HL-60 (cell line): ENCODE data around the gene ATAD3C.
"Not testable (repeated sequence)": the region's sequence is repeated elsewhere in the genome, so short reads cannot be mapped to it uniquely, and the experiment has no call there.

Source experiments
- DNase-seq, 2 experiments: peaks; one replicate each; pipeline ENCODE4 v3.0.0-alpha.2; 2010 to 2020; ENCODE audit warnings: low read depth in 1 of 2, low spot score in 1 of 2
- H3K27ac ChIP-seq: fragments of 250-450 bp; sonication (Bioruptor Pico); replicated peaks from 2 replicates; pipeline ENCODE4 v1.5.1; 2020; ENCODE audit warnings: mild to moderate bottlenecking, moderate library complexity
- H3K27me3 ChIP-seq: fragments of 250-450 bp; sonication (Bioruptor Pico); 2 replicates; pipeline ENCODE4 v1.5.1; 2021; ENCODE audit warnings: mild to moderate bottlenecking, moderate library complexity; ENCODE audit not compliant: insufficient read depth, poor library complexity, severe bottlenecking
- H3K4me3 ChIP-seq: replicated peaks from 2 replicates; pipeline ENCODE4 v1.5.1; 2011; ENCODE audit warnings: mild to moderate bottlenecking, control low read depth, low read length; ENCODE audit not compliant: insufficient read depth
- GABPA ChIP-seq: IDR thresholded peaks from 2 replicates; pipeline ENCODE4 v1.6.1; 2012; ENCODE audit warnings: low read depth
- POLR2AphosphoS5 ChIP-seq: IDR thresholded peaks from 2 replicates; pipeline ENCODE4 v1.6.1; 2012; ENCODE audit warnings: low read depth
- SPI1 ChIP-seq: IDR thresholded peaks from 2 replicates; pipeline ENCODE4 v1.6.1; 2012; ENCODE audit warnings: low read depth, mild to moderate bottlenecking, borderline replicate concordance
- TF ChIP-seq, protein P1 (sequence below): IDR thresholded peaks from one replicate; pipeline ENCODE4 v1.5.1; 2011; ENCODE audit warnings: low read length, control low read depth, inconsistent platforms; ENCODE audit not compliant: insufficient read depth
- TF ChIP-seq, protein P2 (sequence below): IDR thresholded peaks from 2 replicates; pipeline ENCODE4 v1.6.1; 2012; ENCODE audit warnings: low read depth; ENCODE audit not compliant: insufficient replicate concordance

ATAD3C gene

DNA sequence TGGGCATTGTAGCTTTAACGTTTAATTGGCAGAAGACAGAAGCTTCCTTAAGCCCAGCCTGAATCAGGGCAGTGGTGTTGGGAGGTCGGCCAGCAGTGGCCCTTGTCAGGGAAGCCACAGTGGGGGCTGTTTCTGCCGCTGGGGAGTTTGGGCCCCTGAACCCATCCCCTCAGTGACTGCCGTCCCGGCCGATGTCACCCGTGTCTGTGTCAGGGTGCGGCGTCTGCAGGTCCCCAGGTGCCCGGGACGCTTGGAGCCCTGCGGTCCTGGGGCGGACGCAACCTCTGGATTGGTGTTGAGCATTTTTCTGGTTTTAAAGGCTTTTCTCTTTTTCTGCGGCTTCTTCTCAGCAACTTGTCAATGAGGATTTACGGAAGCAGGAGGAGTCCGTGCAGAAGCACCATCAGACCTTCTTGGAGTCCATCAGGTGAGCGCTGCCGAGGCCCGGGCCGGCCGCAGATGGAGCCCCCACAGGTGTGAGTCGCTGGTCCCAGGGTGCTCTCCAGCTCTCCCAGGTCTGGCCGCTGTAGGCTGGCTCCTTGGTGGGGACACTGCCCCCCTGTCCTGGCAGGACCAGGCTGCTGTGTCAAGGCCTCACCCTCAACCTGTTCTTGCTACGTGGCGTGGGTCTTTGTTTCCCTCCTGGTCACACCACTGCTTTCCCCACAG, 2.3 kb downstream of the ATAD3C start:
- no peak overlapping the region for H3K4me3 ChIP-seq
- TF ChIP-seq, protein P1, sequence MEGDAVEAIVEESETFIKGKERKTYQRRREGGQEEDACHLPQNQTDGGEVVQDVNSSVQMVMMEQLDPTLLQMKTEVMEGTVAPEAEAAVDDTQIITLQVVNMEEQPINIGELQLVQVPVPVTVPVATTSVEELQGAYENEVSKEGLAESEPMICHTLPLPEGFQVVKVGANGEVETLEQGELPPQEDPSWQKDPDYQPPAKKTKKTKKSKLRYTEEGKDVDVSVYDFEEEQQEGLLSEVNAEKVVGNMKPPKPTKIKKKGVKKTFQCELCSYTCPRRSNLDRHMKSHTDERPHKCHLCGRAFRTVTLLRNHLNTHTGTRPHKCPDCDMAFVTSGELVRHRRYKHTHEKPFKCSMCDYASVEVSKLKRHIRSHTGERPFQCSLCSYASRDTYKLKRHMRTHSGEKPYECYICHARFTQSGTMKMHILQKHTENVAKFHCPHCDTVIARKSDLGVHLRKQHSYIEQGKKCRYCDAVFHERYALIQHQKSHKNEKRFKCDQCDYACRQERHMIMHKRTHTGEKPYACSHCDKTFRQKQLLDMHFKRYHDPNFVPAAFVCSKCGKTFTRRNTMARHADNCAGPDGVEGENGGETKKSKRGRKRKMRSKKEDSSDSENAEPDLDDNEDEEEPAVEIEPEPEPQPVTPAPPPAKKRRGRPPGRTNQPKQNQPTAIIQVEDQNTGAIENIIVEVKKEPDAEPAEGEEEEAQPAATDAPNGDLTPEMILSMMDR, result no peak
- TF ChIP-seq GABPA (no peak), POLR2AphosphoS5 (no peak), SPI1 (no peak)
- TF ChIP-seq, protein P2, sequence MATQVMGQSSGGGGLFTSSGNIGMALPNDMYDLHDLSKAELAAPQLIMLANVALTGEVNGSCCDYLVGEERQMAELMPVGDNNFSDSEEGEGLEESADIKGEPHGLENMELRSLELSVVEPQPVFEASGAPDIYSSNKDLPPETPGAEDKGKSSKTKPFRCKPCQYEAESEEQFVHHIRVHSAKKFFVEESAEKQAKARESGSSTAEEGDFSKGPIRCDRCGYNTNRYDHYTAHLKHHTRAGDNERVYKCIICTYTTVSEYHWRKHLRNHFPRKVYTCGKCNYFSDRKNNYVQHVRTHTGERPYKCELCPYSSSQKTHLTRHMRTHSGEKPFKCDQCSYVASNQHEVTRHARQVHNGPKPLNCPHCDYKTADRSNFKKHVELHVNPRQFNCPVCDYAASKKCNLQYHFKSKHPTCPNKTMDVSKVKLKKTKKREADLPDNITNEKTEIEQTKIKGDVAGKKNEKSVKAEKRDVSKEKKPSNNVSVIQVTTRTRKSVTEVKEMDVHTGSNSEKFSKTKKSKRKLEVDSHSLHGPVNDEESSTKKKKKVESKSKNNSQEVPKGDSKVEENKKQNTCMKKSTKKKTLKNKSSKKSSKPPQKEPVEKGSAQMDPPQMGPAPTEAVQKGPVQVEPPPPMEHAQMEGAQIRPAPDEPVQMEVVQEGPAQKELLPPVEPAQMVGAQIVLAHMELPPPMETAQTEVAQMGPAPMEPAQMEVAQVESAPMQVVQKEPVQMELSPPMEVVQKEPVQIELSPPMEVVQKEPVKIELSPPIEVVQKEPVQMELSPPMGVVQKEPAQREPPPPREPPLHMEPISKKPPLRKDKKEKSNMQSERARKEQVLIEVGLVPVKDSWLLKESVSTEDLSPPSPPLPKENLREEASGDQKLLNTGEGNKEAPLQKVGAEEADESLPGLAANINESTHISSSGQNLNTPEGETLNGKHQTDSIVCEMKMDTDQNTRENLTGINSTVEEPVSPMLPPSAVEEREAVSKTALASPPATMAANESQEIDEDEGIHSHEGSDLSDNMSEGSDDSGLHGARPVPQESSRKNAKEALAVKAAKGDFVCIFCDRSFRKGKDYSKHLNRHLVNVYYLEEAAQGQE, result no peak
- no peak for DNase-seq
- H3K27me3 ChIP-seq, result no peaks in the 10 kb centered on the region
- no peak overlapping the region for H3K27ac ChIP-seq

DNA sequence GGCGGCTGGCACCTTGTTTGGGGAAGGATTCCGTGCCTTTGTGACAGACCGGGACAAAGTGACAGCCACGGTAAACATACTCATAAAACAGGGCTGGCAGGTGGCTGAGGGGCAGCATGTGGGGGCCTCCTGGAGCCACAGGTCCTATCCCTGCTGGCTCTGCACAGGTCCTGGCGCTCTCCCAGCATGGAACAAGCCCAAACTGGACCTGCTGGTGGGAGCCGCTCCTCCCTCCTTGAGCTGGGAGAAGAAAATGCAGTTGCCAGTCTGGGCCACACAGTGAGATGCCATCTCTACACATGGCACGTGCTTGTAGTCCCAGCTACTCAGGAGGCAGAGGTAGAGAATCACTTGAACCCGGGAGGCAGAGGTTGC, 2.9 kb downstream of the ATAD3C start:
- not testable (repeated sequence) for H3K27ac ChIP-seq, DNase-seq, H3K27me3 ChIP-seq, H3K4me3 ChIP-seq

DNA sequence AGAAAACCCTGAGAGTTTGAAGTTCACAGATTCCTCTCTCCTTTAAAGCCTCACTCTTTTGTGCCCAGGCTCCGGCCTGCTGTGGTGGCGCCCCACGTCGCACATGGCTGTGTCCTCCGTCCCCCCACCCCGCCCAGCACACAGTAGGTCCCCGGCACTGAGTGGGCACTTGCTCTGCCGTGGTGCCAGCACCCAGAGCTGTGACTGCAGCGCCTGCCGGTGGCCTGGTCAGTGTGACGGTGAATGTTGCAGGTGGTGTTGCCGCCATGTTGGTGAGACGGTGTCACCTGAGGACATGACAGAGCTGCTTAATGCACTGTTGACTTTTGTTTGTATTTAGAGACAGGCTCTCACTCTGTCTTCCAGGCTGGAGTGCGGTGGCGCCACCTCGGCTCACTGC, 3.4 kb downstream of the ATAD3C start:
- DNase-seq, result no peak
- no peak overlapping the region for H3K4me3 ChIP-seq
- H3K27ac ChIP-seq, result no peak overlapping the region
- no peak for TF ChIP-seq POLR2AphosphoS5
- TF ChIP-seq, protein P2, result no peak
- TF ChIP-seq GABPA, result no peak
- TF ChIP-seq, protein P1, result no peak
- TF ChIP-seq SPI1, result no peak
- H3K27me3 ChIP-seq, result no peaks in the 10 kb centered on the region

DNA sequence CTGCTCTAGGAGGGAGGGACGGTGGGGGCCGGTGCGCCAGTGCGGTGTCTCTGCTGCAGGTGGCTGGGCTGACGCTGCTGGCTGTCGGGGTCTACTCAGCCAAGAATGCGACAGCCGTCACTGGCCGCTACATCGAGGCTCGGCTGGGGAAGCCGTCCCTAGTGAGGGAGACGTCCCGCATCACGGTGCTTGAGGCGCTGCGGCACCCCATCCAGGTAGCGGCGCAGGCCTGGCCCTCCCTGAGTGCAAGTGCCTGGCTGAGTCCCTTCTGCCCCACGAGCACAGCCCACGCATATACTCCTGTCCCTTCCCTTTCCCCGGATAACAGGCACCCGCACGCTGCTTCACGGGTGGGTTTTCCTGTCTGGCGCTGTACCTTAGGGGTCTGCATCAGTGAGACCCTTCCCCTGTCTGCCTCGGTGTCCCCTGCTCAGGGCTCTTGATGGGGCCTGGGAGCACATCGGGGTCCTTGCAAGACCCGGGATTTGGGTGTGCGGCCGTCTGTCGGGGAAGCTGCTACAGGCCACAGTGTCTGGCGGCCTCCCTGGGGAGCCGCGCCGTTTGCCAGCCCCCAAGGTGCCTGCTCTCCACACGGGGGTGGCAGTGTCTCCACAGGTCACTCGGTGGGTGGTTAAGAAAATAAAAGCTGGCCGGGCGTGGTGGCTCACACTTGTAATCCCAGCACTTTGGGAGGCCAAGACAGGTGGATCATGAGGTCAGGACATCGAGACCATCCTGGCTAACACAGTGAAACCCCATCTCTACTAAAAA, 5.0 kb downstream of the ATAD3C start:
- not testable (repeated sequence) for DNase-seq, H3K27ac ChIP-seq, H3K27me3 ChIP-seq, H3K4me3 ChIP-seq

DNA sequence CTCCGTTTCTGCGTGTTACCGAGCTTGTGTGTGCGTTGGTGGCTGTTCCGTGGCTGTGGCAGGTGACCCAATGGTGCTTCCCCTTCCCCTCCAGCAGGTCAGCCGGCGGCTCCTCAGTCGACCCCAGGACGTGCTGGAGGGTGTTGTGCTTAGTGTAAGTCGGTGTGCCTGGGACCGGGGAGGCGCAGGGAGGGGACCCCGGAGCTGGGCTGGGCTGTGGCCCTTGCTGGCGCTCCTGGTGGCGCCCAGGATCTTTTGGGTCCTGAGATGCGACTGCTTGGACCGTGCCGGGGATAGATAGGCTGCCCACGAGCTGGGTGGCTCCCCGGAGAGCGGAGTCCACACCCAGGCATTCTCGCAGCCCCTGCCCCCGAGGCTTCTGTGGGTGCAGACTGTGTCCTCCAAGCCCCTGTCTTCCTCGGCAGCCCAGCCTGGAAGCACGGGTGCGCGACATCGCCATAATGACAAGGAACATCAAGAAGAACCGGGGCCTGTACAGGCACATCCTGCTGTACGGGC, 5.9 kb downstream of the ATAD3C start:
- TF ChIP-seq GABPA, result no peak
- TF ChIP-seq, protein P1, result no peak
- TF ChIP-seq, protein P2, result no peak
- TF ChIP-seq SPI1, result no peak
- no peak for TF ChIP-seq POLR2AphosphoS5
- no peak overlapping the region for H3K27ac ChIP-seq
- no peaks in the 10 kb centered on the region for H3K27me3 ChIP-seq
- H3K4me3 ChIP-seq, result no peak overlapping the region
- DNase-seq, result no peak

DNA sequence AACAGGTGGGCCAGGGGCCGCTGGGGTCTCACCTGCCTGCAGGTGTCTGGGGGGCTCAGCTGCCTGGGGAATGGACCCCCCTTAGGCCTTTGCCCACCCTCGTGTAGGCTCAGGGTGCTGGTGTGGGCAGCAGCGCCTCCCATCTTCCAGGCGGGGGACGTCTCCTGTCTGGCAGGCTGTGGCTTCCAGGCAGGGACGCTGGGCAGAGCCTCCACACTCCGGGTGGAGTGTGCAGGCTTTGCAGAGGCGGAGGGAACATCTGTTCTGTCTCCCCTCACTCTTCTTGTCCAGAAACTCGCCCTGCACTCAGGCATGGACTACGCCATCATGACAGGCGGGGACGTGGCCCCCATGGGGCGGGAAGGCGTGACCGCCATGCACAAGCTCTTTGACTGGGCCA, 6.4 kb downstream of the ATAD3C start:
- not testable (repeated sequence) for H3K27me3 ChIP-seq, H3K27ac ChIP-seq, H3K4me3 ChIP-seq, DNase-seq
